ENCODE results near the gene GTF2A1L. TPM values are rescaled to one million over a fixed set of nuclear protein-coding genes. Genes with fewer than 3 reads are reported as not detected.

The GTF2A1L gene
- total and polyA plus RNA-seq, 2 experiments from 2014 or later = 0.65 to 0.94 TPM

DNA sequence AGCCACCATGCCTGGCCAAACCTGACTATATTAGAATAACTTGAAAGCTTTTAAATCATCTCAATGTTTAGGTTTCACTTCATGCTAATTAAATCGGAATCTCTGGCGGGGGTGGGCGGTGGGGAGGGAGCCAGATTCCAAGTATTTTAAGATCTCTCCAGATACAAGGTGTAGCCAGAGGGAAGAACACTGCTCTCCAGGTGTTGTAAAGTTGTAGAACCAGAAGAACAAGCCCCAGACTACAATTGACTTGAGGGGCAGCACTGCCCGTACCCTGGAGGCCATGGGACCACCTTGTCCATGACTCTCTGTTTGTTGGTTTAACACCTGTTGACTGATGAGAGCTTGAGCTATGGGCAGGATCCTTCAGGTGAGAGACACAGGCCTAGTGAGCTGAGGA is 33.1 kb upstream of the GTF2A1L start:
- no peak overlapping the region for H2AFZ ChIP-seq
- Mint-ChIP-seq H3K27me3 (ENCODE audit: insufficient read depth, low read depth, poor library complexity) (no peaks in the 10 kb centered on the region), H3K36me3 (ENCODE audit: low read depth) (peaks cover 20% of the 10 kb centered on the region), H3K27ac (no peak overlapping the region), H3K4me3 (no peak overlapping the region), H3K4me1 (peaks cover 21% of the 10 kb centered on the region), H3K9me3 (no peaks in the 10 kb centered on the region)
- no peak overlapping the region for H3K4me2 ChIP-seq
- H3F3A ChIP-seq (replicated peaks; ENCODE audit: low read depth) = no peaks in the 10 kb centered on the region
- H4K20me1 ChIP-seq (replicated peaks; ENCODE audit: insufficient read depth) = no peaks in the 10 kb centered on the region
- ATAC-seq (no peak), DNase-seq (ENCODE audit: low spot score) (no peak)
- no peaks in the 10 kb centered on the region for H3K36me3 ChIP-seq (ENCODE audit: insufficient read depth)
- no peaks in the 10 kb centered on the region for H3K79me2 ChIP-seq (replicated peaks; ENCODE audit: insufficient read depth)
- no peaks in the 10 kb centered on the region for H3K9me2 ChIP-seq (ENCODE audit: insufficient read depth)
- peaks cover 7% of the 10 kb centered on the region; the same call in 1 of the 2 replicates for H3K4me1 ChIP-seq (ENCODE audit: insufficient read depth)
- no peak overlapping the region for H3K4me3 ChIP-seq
- H3K27ac ChIP-seq (ENCODE audit: low read depth) = no peak overlapping the region
- TF ChIP-seq CREB1 (CRISPR knock-in tag; IDR thresholded peaks at IDR 0.05; ENCODE audit: low read depth) (no peak), EZH2 (IDR thresholded peaks at IDR 0.05; ENCODE audit: low read depth, unreplicated experiment) (no peak), ZNF331 (CRISPR knock-in tag; IDR thresholded peaks at IDR 0.05; ENCODE audit: low read depth) (no peak), EZH2phosphoT487 (IDR thresholded peaks at IDR 0.05; ENCODE audit: unreplicated experiment) (no peak), ZNF462 (CRISPR knock-in tag; IDR thresholded peaks at IDR 0.05) (no peak), ZNF114 (CRISPR knock-in tag; IDR thresholded peaks at IDR 0.05) (no peak), NANOG (IDR thresholded peaks at IDR 0.05; ENCODE audit: borderline replicate concordance) (no peak), JUNB (IDR thresholded peaks at IDR 0.05; ENCODE audit: unreplicated experiment) (no peak), POLR2AphosphoS5 (IDR thresholded peaks at IDR 0.05; ENCODE audit: low read depth) (no peak), STAT1 (IDR thresholded peaks at IDR 0.05; ENCODE audit: unreplicated experiment) (no peak), CTCF (conservative IDR thresholded peaks at IDR 0.05; ENCODE audit: low read depth in 2 of 2) (no peak)
- TF ChIP-seq, protein P1, sequence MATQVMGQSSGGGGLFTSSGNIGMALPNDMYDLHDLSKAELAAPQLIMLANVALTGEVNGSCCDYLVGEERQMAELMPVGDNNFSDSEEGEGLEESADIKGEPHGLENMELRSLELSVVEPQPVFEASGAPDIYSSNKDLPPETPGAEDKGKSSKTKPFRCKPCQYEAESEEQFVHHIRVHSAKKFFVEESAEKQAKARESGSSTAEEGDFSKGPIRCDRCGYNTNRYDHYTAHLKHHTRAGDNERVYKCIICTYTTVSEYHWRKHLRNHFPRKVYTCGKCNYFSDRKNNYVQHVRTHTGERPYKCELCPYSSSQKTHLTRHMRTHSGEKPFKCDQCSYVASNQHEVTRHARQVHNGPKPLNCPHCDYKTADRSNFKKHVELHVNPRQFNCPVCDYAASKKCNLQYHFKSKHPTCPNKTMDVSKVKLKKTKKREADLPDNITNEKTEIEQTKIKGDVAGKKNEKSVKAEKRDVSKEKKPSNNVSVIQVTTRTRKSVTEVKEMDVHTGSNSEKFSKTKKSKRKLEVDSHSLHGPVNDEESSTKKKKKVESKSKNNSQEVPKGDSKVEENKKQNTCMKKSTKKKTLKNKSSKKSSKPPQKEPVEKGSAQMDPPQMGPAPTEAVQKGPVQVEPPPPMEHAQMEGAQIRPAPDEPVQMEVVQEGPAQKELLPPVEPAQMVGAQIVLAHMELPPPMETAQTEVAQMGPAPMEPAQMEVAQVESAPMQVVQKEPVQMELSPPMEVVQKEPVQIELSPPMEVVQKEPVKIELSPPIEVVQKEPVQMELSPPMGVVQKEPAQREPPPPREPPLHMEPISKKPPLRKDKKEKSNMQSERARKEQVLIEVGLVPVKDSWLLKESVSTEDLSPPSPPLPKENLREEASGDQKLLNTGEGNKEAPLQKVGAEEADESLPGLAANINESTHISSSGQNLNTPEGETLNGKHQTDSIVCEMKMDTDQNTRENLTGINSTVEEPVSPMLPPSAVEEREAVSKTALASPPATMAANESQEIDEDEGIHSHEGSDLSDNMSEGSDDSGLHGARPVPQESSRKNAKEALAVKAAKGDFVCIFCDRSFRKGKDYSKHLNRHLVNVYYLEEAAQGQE (IDR thresholded peaks at IDR 0.05; ENCODE audit: unreplicated experiment) = no peak
- TF ChIP-seq, protein P2, sequence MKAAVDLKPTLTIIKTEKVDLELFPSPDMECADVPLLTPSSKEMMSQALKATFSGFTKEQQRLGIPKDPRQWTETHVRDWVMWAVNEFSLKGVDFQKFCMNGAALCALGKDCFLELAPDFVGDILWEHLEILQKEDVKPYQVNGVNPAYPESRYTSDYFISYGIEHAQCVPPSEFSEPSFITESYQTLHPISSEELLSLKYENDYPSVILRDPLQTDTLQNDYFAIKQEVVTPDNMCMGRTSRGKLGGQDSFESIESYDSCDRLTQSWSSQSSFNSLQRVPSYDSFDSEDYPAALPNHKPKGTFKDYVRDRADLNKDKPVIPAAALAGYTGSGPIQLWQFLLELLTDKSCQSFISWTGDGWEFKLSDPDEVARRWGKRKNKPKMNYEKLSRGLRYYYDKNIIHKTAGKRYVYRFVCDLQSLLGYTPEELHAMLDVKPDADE (IDR thresholded peaks at IDR 0.05) = no peak
- no peaks in the 10 kb centered on the region for H3K27me3 ChIP-seq (ENCODE audit: insufficient read depth)
